ENCODE data around the gene BORA. TPM values are rescaled to one million over a fixed set of nuclear protein-coding genes. Genes with fewer than 3 reads are reported as not detected.

BORA gene
- total and polyA plus RNA-seq, 2 of the 13 experiments (the other 11 are each of a cell fraction or from before 2014, with no cell fraction given), result 4.0 to 17.4 TPM

- no peak for TF ChIP-seq ZNF609 (CRISPR knock-in tag; IDR thresholded peaks at IDR 0.05; ENCODE audit: borderline replicate concordance)
- no peak for TF ChIP-seq ZNF703 (CRISPR knock-in tag; IDR thresholded peaks at IDR 0.05; ENCODE audit: borderline replicate concordance)
- TF ChIP-seq ZNF317 (CRISPR knock-in tag; IDR thresholded peaks at IDR 0.05), result no peak
Observed at GRCh38 chr13:72751220-72751619, 23.5 kb downstream of the BORA start (continued).

- H3K4me2 ChIP-seq (ENCODE audit: low read depth, low read length), result no peak overlapping the region
- ATAC-seq, result no peak
- in situ Hi-C loops (cut with HindIII; ENCODE audit: extremely low pct_ligation_motif_present, low pct_unique_long_range_greater_than_20kb) (no loop called here), intact Hi-C loops (cut with micrococcal nuclease; ENCODE audit: unreplicated experiment) (no loop called here)
- H3K9me3 ChIP-seq (ENCODE audit: low read length), result no peaks in the 10 kb centered on the region
- TF ChIP-seq KLF12 (CRISPR knock-in tag; IDR thresholded peaks at IDR 0.05; ENCODE audit: borderline replicate concordance) (no peak), ZNF12 (CRISPR knock-in tag; IDR thresholded peaks at IDR 0.05) (no peak), ELK4 (CRISPR knock-in tag; IDR thresholded peaks at IDR 0.05; ENCODE audit: borderline replicate concordance) (no peak)
- peaks cover 4 to 48% of the 10 kb centered on the region in 2 experiments for H3K36me3 ChIP-seq (replicated peaks in 1 of 2; ENCODE audit: control insufficient read depth in 1 of 2, insufficient read depth in 2 of 2, low read length in 2 of 2)
- H3K27ac ChIP-seq (ENCODE audit: extremely low read length, insufficient read depth, low read length), result no peak overlapping the region
- ChIA-PET POLR2A (no interaction called here), CTCF (ENCODE audit: low intra/inter-chr PET ratio, low total read pairs) (no interaction called here)
- no peak overlapping the region for H3K9ac ChIP-seq (ENCODE audit: insufficient read depth, low read depth, low read length)
- no peak overlapping the region for H3K4me3 ChIP-seq (replicated peaks in 1 of 3; ENCODE audit: insufficient read depth in 1 of 3, low read depth in 2 of 3, low read length in 3 of 3)
- no peak for DNase-seq (ENCODE audit: low spot score)
- WGBS (ENCODE audit: low lambda C conversion rate), result 97% methylated on average over 6 of the region's 6 CpGs
- no peaks in the 10 kb centered on the region for H4K20me1 ChIP-seq (ENCODE audit: insufficient read depth, low read length)
- H3K27me3 ChIP-seq (ENCODE audit: control insufficient read depth in 1 of 2, insufficient read depth in 2 of 2, low read length in 2 of 2), result no peaks in the 10 kb centered on the region
- no peaks in the 10 kb centered on the region for H3K79me2 ChIP-seq (ENCODE audit: insufficient read depth, low read length)
- FAIRE-seq, result no peak
- BruUV-seq (replicated peaks), result no TSS peak
- H3K4me1 ChIP-seq (ENCODE audit: insufficient read depth, low read length), result no peaks in the 10 kb centered on the region
- no peak overlapping the region for H2AFZ ChIP-seq (ENCODE audit: low read length)
Observed at GRCh38 chr13:72754111-72754510, 26.4 kb downstream of the BORA start.
